Measurements from ENCODE around the gene MRPS12. TPM values are rescaled to one million over a fixed set of nuclear protein-coding genes. Genes with fewer than 3 reads are reported as not detected.

MRPS12 gene
- total and polyA plus RNA-seq, 2 of the 13 experiments (the other 11 are each of a cell fraction or from before 2014, with no cell fraction given) = 27.5 to 54.8 TPM

- TF ChIP-seq, protein P1, sequence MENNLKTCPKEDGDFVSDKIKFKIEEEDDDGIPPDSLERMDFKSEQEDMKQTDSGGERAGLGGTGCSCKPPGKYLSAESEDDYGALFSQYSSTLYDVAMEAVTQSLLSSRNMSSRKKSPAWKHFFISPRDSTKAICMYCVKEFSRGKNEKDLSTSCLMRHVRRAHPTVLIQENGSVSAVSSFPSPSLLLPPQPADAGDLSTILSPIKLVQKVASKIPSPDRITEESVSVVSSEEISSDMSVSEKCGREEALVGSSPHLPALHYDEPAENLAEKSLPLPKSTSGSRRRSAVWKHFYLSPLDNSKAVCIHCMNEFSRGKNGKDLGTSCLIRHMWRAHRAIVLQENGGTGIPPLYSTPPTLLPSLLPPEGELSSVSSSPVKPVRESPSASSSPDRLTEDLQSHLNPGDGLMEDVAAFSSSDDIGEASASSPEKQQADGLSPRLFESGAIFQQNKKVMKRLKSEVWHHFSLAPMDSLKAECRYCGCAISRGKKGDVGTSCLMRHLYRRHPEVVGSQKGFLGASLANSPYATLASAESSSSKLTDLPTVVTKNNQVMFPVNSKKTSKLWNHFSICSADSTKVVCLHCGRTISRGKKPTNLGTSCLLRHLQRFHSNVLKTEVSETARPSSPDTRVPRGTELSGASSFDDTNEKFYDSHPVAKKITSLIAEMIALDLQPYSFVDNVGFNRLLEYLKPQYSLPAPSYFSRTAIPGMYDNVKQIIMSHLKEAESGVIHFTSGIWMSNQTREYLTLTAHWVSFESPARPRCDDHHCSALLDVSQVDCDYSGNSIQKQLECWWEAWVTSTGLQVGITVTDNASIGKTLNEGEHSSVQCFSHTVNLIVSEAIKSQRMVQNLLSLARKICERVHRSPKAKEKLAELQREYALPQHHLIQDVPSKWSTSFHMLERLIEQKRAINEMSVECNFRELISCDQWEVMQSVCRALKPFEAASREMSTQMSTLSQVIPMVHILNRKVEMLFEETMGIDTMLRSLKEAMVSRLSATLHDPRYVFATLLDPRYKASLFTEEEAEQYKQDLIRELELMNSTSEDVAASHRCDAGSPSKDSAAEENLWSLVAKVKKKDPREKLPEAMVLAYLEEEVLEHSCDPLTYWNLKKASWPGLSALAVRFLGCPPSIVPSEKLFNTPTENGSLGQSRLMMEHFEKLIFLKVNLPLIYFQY (CRISPR knock-in tag; IDR thresholded peaks at IDR 0.05; ENCODE audit: borderline replicate concordance) = peak; percentile 68; the same call in 1 of the 2 replicates
- no peak for TF ChIP-seq NR2F6 (IDR thresholded peaks at IDR 0.05)
- TF ChIP-seq NR2F6 (CRISPR knock-in tag; IDR thresholded peaks at IDR 0.05) = no peak; the same call in 1 of the 2 replicates
- TF ChIP-seq BCL3 (CRISPR knock-in tag; IDR thresholded peaks at IDR 0.05) = no peak
- TF ChIP-seq, protein P2, sequence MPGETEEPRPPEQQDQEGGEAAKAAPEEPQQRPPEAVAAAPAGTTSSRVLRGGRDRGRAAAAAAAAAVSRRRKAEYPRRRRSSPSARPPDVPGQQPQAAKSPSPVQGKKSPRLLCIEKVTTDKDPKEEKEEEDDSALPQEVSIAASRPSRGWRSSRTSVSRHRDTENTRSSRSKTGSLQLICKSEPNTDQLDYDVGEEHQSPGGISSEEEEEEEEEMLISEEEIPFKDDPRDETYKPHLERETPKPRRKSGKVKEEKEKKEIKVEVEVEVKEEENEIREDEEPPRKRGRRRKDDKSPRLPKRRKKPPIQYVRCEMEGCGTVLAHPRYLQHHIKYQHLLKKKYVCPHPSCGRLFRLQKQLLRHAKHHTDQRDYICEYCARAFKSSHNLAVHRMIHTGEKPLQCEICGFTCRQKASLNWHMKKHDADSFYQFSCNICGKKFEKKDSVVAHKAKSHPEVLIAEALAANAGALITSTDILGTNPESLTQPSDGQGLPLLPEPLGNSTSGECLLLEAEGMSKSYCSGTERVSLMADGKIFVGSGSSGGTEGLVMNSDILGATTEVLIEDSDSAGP (CRISPR knock-in tag; IDR thresholded peaks at IDR 0.05; ENCODE audit: borderline replicate concordance) = peak; percentile 80; the same call in 1 of the 2 replicates
- TF ChIP-seq PAWR (CRISPR knock-in tag; IDR thresholded peaks at IDR 0.05; ENCODE audit: borderline replicate concordance) = no peak
- no peak for TF ChIP-seq NPAS2 (CRISPR knock-in tag; IDR thresholded peaks at IDR 0.05; ENCODE audit: borderline replicate concordance)
- TF ChIP-seq SMARCC2 (IDR thresholded peaks at IDR 0.05) = no peak
- TF ChIP-seq, protein P3, sequence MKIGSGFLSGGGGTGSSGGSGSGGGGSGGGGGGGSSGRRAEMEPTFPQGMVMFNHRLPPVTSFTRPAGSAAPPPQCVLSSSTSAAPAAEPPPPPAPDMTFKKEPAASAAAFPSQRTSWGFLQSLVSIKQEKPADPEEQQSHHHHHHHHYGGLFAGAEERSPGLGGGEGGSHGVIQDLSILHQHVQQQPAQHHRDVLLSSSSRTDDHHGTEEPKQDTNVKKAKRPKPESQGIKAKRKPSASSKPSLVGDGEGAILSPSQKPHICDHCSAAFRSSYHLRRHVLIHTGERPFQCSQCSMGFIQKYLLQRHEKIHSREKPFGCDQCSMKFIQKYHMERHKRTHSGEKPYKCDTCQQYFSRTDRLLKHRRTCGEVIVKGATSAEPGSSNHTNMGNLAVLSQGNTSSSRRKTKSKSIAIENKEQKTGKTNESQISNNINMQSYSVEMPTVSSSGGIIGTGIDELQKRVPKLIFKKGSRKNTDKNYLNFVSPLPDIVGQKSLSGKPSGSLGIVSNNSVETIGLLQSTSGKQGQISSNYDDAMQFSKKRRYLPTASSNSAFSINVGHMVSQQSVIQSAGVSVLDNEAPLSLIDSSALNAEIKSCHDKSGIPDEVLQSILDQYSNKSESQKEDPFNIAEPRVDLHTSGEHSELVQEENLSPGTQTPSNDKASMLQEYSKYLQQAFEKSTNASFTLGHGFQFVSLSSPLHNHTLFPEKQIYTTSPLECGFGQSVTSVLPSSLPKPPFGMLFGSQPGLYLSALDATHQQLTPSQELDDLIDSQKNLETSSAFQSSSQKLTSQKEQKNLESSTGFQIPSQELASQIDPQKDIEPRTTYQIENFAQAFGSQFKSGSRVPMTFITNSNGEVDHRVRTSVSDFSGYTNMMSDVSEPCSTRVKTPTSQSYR (CRISPR knock-in tag; IDR thresholded peaks at IDR 0.05; ENCODE audit: borderline replicate concordance) = no peak
- TF ChIP-seq ZNF788 (CRISPR knock-in tag; IDR thresholded peaks at IDR 0.05; ENCODE audit: borderline replicate concordance) = peak; percentile 77; the same call in 1 of the 2 replicates
- TF ChIP-seq, protein P4, sequence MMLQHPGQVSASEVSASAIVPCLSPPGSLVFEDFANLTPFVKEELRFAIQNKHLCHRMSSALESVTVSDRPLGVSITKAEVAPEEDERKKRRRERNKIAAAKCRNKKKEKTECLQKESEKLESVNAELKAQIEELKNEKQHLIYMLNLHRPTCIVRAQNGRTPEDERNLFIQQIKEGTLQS (CRISPR knock-in tag; IDR thresholded peaks at IDR 0.05) = no peak
- peak; percentile 71 for TF ChIP-seq MXD4 (CRISPR knock-in tag; IDR thresholded peaks at IDR 0.05)
- TF ChIP-seq ZNF383 (CRISPR knock-in tag; IDR thresholded peaks at IDR 0.05; ENCODE audit: borderline replicate concordance) = no peak
- TF ChIP-seq CHCHD3 (CRISPR knock-in tag; IDR thresholded peaks at IDR 0.05) = no peak
- TF ChIP-seq HNRNPL (IDR thresholded peaks at IDR 0.05; ENCODE audit: low read depth, low read length) = no peak
Observed at GRCh38 chr19:38899447-38900201, 31.1 kb upstream of the MRPS12 start, which contains the start of the genes NFKBIB and SIRT2 (continued).
